Mucosa of stomach (tissue), 1 donor: ENCODE results near the gene PLEKHG1.

ENCODE experiments used
- H3K27me3 ChIP-seq: one replicate; pipeline ENCODE4 v1.7.0; 2013; ENCODE audit warnings: mild to moderate bottlenecking, low read length; ENCODE audit not compliant: control insufficient read depth, insufficient read depth
- H3K36me3 ChIP-seq: one replicate; pipeline ENCODE4 v1.7.0; 2013; ENCODE audit warnings: low read length; ENCODE audit not compliant: control insufficient read depth, insufficient read depth
- H3K4me1 ChIP-seq: one replicate; pipeline ENCODE4 v1.7.0; 2013; ENCODE audit warnings: mild to moderate bottlenecking, low read length; ENCODE audit not compliant: control insufficient read depth, insufficient read depth
- H3K4me3 ChIP-seq: one replicate; pipeline ENCODE4 v1.7.0; 2013; ENCODE audit warnings: low read length
- H3K9ac ChIP-seq: one replicate; pipeline ENCODE4 v1.7.0; 2013; ENCODE audit warnings: mild to moderate bottlenecking, low read length, moderate library complexity
- H3K9me3 ChIP-seq: one replicate; pipeline ENCODE4 v1.7.0; 2013; ENCODE audit warnings: mild to moderate bottlenecking, low read length, moderate library complexity; ENCODE audit not compliant: control insufficient read depth
- donor health status: Pancreatic carcinoma.

PLEKHG1 gene

DNA sequence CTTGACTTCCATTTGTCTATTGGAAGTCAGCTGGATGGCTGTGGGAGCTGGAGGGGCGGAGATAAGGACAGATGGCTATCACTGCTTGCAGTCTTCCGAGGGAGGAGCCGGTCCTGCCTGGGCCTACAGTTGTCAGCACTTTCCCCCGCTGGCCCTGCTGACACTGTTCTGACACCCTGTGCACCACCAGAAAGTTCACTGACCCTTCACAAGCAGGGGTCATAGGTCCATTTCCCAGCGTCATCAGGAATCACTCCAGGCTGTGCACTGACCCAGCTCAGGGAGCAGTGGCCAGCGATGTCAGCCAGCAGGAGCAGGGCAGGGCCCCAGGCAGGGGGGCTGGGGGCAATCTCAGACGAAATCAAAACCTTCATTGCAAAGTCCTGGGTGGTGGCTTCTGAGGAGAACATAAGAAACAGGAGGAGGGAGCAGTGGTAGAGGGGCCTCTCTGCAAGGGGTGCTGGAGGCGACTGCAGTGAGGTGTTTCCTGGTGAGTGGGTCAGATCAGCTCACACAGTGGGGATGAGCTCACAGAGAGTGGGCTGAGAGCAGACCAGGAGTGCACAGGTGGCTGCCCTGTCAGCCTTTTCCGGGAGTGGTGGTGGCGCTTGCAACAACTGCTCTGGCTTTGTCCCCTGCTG, 26.5 kb upstream of the PLEKHG1 start:
- H3K9ac ChIP-seq, result no peak overlapping the region
- no peaks in the 10 kb centered on the region for H3K27me3 ChIP-seq
- H3K4me1 ChIP-seq, result no peaks in the 10 kb centered on the region
- H3K4me3 ChIP-seq, result no peak overlapping the region
- no peaks in the 10 kb centered on the region for H3K9me3 ChIP-seq
- H3K36me3 ChIP-seq, result no peaks in the 10 kb centered on the region

DNA sequence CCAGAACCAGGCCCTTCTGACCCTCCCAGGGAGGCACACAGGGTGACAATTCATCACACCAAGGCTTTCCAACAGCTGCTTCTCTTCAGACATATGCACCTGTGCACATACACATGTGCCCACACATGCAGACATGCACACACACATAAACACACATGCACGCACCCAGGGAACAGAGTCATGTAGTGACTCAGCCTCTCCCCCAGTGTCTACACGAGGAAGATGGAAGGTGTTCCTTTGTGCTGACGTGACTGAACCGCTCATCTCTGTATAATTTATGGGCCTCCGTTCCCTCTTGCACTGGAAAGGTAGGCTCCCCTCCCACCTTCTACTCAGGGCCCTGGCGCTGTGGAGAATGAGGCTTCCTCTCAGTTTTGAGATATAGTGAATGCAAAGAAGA, 23.8 kb upstream of the PLEKHG1 start:
- Histone ChIP-seq H3K9me3 (no peaks in the 10 kb centered on the region), H3K27me3 (no peaks in the 10 kb centered on the region), H3K4me1 (no peaks in the 10 kb centered on the region), H3K9ac (no peak overlapping the region), H3K36me3 (no peaks in the 10 kb centered on the region), H3K4me3 (no peak overlapping the region)

DNA sequence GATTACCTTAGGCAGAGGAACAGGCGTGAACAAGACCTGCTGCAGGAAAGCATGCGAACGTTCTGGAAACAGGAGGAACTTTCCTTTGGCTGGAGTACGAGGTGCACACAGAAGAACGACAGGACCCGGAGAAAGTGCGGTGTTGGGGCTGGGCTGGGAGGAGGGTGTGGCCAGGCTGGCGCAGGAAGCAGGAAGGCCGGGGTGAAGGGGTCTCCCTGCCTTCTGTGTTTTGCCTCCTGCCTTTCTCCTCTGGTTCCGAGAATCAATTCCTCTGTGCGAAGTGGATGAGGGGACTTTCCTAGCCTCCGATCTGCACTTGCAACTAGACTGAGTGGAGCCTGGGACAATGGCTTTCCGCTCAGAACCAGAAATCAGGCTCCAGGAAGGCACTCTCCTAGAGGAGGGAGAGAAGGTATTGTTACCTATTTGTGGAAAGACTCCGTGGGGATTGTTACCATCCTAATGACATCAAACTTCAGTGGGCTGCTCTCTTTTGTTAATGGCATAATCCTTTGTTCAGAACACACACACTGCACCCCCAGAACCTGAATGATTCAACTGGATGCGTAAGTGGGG, 22.9 kb upstream of the PLEKHG1 start:
- Histone ChIP-seq H3K4me3 (no peak overlapping the region), H3K9ac (no peak overlapping the region), H3K27me3 (no peaks in the 10 kb centered on the region), H3K4me1 (no peaks in the 10 kb centered on the region), H3K36me3 (no peaks in the 10 kb centered on the region), H3K9me3 (no peaks in the 10 kb centered on the region)

DNA sequence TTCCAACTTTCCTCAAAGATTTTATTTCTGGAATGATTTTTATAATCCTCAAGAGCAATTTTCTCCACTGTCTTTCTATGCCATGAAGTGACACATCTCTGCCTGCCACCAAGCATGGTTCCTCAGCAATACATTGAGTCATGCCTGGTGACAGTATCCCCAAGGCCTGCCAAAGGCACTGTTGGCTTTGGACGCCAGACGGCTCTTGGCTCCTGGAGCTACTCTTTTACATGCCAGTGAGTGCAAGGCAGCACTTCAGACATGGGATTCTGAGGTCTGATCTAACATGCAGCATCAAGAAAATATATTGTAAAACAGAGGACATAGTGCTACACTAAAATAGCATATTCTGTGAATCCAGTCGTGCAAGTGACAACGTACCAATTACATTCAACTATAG, 20.1 kb upstream of the PLEKHG1 start:
- peaks cover 4% of the 10 kb centered on the region for H3K4me1 ChIP-seq
- H3K9me3 ChIP-seq, result no peaks in the 10 kb centered on the region
- no peak overlapping the region for H3K4me3 ChIP-seq
- no peaks in the 10 kb centered on the region for H3K36me3 ChIP-seq
- no peak overlapping the region for H3K9ac ChIP-seq
- no peaks in the 10 kb centered on the region for H3K27me3 ChIP-seq

DNA sequence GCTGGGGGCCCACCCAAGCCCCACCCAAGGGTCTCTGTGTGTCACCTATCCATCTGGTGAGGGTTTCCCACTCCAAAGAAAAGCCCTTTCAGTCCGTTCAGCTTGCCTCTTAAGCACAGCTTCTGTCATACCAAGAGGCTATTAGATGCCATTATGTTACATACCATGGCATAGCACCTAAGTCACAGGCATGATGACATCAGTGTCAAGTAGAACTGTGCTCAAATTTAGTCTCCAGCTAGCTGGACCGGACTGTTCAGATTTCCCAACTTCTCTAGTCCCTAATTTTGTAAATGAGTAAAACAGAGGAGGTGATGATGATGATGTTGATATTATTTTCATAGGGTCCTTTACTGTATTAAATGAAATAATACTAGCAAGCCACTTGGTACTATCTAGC, 19.2 kb upstream of the PLEKHG1 start:
- Histone ChIP-seq H3K9ac (no peak overlapping the region), H3K4me1 (peaks cover 6% of the 10 kb centered on the region), H3K9me3 (no peaks in the 10 kb centered on the region), H3K4me3 (no peak overlapping the region), H3K36me3 (no peaks in the 10 kb centered on the region), H3K27me3 (no peaks in the 10 kb centered on the region)

DNA sequence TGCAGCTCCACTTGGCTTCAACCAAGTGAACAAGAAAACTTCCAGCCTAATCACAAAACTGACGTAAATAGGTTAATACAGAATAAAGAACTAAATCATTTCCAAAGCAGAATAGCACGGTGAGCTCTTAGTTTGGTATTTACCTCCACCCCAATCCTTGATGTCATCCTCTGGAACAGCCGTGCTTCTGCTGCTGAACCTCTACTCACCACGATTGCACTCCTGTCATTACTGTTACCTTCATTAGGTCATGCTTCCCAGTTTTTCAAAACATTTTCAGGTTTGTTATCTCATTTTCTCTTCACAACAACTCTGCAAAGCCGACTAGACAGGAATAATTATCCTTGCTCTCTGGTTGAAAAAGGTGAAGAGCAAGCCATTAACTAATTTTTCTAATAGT, 15.6 kb upstream of the PLEKHG1 start:
- no peak overlapping the region for H3K9ac ChIP-seq
- H3K9me3 ChIP-seq, result no peaks in the 10 kb centered on the region
- H3K36me3 ChIP-seq, result no peaks in the 10 kb centered on the region
- H3K4me1 ChIP-seq, result peaks cover 6% of the 10 kb centered on the region
- no peaks in the 10 kb centered on the region for H3K27me3 ChIP-seq
- no peak overlapping the region for H3K4me3 ChIP-seq

DNA sequence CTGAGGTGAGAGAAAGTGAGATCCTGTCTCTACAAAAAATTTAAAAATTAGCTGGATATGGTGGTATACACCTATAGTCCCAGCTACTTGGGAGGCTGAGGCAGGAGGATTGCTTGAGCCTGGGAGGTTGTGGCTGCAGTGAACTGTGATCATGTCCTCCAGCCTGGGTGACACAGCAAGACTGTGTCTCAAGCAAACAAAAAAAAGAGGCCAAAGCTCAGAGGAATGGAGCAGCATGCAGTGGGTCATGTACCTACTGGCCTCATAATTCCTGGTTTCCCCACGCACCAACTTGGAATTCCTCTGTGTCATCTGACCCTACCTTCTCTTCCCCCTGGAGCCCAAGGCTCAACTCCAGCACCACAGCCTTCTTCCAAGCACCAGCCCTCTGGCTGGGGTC, 15.1 kb upstream of the PLEKHG1 start:
- Histone ChIP-seq H3K4me1 (peaks cover 6% of the 10 kb centered on the region), H3K36me3 (no peaks in the 10 kb centered on the region), H3K9me3 (no peaks in the 10 kb centered on the region), H3K27me3 (no peaks in the 10 kb centered on the region), H3K4me3 (no peak overlapping the region), H3K9ac (no peak overlapping the region)

DNA sequence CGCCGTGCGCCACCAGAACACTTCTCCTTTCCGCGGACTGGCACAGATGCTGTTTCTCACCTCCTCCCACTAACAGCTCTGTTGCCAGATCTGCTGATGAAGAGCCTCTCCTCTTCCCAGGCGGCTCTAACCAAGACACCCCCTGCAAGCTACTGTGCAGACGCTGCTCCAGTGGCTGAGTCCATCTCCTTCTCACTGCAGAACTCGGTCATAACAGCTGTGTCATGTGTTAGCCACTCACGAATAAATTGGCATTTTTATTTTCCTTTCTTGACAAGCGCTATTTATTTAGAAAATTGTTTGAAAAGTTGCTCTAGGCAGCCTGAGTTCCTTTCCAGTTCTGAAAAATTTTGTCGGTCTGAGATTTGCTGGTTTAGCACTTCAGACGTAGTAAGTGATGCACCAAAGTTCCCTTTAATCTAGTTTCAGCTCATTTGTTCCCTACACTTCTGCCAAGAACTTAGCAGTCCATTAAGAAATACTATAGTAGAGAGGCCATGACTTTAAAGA, 12.8 kb upstream of the PLEKHG1 start:
- no peaks in the 10 kb centered on the region for H3K36me3 ChIP-seq
- peaks cover 6% of the 10 kb centered on the region for H3K4me1 ChIP-seq
- H3K4me3 ChIP-seq, result no peak overlapping the region
- H3K27me3 ChIP-seq, result no peaks in the 10 kb centered on the region
- H3K9ac ChIP-seq, result no peak overlapping the region
- H3K9me3 ChIP-seq, result no peaks in the 10 kb centered on the region

DNA sequence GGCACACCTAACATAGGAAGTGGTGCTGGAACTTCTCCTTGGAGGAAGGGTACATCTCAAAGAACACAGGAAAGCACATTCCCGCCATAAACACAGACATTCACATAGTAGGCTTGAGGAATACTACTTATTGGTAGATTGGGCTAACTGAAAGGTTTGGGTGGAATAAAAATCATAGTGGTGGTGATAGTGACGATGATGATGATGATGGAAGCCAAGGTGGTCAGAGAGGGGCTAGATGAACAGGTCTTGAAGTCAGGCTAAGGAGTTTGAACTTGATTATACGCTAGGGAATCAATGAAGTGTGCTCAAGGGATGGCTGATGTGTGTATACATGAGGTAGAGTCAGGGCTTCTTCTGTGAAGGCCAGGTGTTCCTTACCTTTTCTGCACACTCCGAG, 12.0 kb upstream of the PLEKHG1 start:
- H3K4me1 ChIP-seq, result peaks cover 6% of the 10 kb centered on the region
- H3K4me3 ChIP-seq, result no peak overlapping the region
- H3K36me3 ChIP-seq, result no peaks in the 10 kb centered on the region
- H3K9me3 ChIP-seq, result no peaks in the 10 kb centered on the region
- no peak overlapping the region for H3K9ac ChIP-seq
- no peaks in the 10 kb centered on the region for H3K27me3 ChIP-seq

DNA sequence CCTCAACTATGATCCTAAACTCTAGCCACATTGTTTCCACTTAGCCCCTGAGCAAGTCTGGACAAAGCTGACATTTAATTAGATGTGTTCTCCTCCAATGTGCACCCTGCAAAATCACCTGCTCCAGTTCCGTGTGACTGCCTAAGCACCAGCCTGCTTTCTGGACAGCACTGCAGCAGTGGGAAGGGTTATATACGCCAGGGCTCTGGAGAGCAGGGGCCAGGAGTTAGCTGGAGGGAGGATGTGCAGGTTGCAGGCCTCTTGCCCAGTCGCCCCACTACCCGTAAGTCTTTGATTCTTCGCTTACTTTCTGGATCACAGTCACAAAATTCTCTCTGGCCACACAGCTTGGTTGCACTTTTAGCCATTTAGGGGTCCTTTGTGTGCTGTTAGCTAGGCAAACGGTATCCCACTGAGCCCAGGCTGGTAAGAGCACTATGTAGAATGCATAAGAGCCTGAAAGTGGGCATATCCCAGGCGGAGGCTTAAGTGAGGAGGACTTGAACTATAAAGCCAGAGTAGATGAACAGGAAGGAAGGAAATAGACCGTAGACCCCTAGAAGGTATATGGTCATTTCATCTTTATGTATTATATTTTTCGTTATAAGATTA, 10.7 kb upstream of the PLEKHG1 start:
- Histone ChIP-seq H3K9me3 (no peaks in the 10 kb centered on the region), H3K27me3 (no peaks in the 10 kb centered on the region), H3K36me3 (no peaks in the 10 kb centered on the region), H3K9ac (no peak overlapping the region), H3K4me3 (no peak overlapping the region), H3K4me1 (peaks cover 6% of the 10 kb centered on the region)

DNA sequence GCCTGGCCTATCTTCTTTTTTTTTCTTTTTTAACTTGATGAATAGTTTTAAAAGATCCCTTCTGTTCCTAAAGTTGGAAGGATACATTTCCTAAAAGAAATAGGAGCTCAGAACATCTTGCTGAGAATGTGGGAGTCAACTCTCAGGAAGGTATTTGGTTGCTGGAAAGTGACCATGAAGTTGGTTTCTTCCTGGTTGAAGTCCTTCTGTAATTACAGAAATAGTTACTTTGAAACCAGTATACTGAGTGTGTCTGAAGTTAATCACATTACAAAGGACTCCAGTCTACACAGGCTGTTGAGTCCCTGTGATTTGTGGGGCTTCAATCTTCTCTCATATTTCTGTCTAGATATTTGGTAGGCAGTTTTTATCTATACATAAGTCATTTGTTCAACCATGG, 9.8 kb upstream of the PLEKHG1 start:
- no peaks in the 10 kb centered on the region for H3K27me3 ChIP-seq
- H3K9ac ChIP-seq, result no peak overlapping the region
- H3K4me1 ChIP-seq, result no peaks in the 10 kb centered on the region
- H3K4me3 ChIP-seq, result no peak overlapping the region
- H3K9me3 ChIP-seq, result no peaks in the 10 kb centered on the region
- no peaks in the 10 kb centered on the region for H3K36me3 ChIP-seq

DNA sequence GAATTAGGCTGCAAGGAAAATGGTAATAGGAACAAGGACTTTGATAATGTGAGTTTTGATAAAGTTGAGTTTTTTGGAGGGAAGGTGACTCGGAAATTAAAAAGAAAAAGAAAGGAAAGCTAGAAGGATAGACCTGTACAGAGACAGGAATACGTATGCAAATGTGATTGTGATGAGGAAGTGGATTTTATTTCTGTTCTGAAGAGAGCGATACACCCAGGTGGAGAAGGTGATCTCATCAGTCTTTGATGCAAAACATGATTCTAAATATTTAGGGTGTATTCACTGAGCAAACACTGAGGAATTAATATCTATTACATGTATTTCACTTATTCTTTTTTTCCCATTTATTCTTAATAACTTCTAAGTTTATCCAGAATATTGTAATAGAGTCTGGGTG, 9.2 kb upstream of the PLEKHG1 start:
- H3K36me3 ChIP-seq, result no peaks in the 10 kb centered on the region
- H3K4me1 ChIP-seq, result no peaks in the 10 kb centered on the region
- no peaks in the 10 kb centered on the region for H3K27me3 ChIP-seq
- no peak overlapping the region for H3K9ac ChIP-seq
- no peaks in the 10 kb centered on the region for H3K9me3 ChIP-seq
- H3K4me3 ChIP-seq, result no peak overlapping the region
